Measurements from ENCODE around the gene SLFNL1. TPM values are rescaled to one million over a fixed set of nuclear protein-coding genes. Genes with fewer than 3 reads are reported as not detected.

Gene SLFNL1
- total RNA-seq: 0.94 TPM

DNA sequence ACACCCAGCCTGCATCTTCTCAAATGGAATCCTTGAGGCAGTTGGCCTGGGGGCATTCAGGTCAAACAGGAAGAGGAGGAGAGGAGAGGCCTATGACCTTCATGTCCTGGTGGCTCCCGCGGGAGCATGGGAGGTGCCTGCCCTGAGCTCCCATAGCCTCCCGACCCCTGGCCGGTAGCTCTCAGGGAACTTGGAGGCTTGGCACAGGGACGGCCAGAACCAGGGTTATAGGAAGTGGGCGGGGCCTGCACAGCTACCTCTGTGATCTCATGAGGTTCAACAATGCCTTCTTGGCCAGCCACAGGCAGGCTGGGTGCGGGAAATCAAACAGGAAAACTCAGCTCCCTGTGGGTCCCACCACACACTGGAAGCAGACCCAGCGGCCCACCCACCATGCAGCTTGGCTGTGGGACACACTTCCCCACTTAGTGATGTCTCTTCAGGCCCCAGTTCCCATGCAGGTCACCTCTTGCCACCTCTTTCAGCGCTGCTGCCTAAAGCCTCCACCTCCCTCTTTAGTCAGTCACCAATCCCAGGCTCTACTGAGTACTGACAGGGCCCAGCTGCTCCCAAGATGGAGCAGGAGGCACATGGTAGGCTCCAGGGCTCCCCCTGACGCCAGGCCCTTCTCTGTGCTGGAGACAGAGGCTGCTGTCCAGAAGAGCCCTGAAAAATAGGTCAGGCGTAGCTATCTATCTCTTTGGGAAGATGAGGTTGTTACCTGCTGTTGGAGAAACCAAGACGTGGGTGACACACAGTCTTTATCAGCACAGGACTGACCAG, at the start of gene SLFNL1:
TSS of gene SLFNL1 (minus strand) at position 200 of the 783 bp plus-strand sequence. CDS start 1,065 bp downstream, outside the sequence.
- DNase-seq: no peak

DNA sequence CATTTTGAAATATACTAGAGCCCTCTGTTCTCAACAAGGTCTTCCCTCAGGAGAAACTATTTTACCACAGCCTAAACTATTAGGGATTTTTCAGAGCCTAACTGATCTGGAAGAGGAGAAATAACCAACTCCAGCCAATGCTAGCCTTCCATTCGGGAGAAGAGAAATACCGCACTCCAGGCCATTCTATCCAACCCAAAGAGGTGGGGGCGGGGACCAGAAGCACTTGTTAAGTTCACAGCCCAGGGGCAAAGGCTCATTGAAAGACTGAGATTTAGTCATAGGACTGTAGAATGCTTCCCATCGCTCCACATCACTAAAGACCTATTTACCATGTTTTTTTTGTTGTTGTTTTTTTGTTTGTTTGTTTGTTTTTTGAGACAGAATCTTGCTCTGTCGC, 35.4 kb upstream of the SLFNL1 start:
- no peak for DNase-seq

DNA sequence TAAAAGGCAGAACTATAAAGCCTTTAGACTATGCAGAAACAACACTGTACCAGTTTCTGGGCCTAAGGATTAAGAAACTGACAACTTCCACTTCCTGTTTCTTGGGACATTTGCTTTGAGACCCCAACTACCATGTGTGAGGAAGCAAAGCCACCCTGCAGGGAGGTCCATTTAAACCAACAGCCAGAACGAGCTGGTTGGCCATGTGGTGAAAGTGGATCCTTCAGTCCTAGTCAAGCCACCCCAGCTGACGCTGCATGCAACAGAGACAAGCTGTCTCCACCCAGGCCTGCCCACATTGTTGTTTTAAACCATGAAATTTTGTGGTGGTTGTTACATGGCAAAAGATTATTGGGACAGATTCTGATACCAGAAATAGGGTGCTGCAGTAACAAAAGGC, 31.8 kb upstream of the SLFNL1 start:
- no peak for DNase-seq

DNA sequence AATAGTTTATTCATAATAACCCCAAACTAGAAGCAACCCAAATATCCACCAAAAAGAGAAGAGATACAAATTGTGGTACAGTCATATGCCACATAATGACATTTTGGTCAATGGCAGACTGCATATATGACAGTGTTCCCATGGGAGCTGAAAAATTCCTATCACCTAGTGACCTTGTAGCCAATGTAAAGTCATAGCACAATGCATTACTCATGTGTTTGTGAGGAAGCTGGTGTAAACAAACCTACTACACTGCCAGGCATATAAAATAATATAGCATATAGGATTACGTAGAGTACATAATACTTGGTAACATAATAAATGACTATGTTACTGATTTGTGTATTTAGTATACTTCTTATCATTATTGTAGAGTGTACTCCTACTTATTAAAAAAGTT, 29.5 kb upstream of the SLFNL1 start:
- DNase-seq: no peak

DNA sequence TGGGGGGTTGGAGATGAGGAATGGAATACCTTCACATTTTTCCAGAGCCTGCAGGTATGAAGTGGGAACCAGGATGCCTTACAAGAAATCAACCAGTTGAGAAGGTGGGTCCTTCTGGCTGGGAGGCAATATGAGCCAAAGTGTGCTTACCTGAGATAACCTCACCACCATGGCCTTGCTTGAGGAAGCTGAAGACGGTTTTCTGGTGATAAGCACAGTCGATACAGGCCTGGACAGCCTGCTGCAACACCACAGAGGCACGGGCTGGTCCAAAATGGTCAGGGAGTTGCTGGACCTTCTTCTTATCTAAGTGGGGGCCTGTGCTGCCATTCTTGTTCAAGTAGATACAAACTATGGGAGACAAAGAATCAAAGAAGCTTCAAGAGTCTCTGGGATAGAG, 27.0 kb upstream of the SLFNL1 start:
- no peak for DNase-seq

DNA sequence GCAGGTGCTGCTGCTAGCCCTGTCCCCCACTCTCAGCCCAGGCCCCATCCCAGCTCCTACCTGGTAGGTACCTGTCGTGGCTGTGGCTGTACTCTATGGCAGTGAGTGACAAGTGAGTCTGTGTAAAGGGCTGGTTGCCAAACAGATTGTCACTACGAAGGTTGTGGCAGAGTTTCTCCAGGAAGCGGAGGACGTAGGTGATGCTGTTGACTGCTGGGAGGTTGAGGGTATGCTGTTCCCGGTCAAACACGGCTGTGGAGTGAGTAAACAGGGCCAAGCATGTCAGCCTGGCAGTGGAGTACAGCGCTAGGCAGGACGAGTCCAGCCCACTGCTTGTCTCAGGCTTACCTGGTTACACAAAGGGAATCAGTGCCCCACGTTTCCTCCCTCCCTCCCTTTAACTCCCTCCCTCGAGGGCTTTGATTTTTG, 24.8 kb upstream of the SLFNL1 start:
- no peak for DNase-seq

DNA sequence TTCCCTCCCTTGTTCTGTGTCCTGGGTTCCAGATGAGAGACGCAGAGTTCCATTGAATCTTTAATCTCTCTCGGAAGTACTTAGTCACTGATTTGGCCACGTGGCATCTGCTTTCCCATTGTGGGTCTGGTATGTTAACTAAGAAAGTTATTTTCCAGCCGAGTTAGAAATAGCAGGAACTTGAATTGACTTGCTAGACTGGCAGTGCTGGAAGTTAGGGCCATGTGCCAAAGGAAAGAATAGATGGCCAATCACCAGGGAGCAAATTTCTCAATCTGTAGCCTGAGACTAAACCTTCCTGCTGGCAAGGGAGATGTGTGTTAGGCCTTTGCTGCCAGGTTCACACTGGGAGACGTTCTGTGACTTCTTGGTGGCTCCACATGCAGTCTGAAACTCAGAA, 24.2 kb upstream of the SLFNL1 start:
- no peak for DNase-seq

DNA sequence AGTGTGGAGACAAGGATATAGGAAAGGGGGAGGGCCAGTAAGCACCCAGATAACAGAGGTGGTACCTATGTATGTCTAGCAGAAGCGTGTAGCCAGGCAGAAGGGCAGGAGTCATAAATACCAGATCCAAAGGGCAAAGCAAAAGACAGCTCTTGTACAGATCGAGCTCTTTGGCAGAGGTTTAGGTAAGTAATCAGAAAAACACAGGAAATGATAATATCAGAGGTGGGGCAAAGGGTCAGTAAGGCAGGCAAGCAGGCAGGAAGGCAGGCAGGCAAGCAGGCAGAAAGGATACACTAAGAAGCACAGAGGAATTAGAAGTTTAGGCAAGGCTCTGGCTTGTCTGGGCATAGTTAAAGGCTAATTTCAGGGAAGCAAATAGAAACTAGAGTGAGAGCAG, 22.7 kb upstream of the SLFNL1 start:
- no peak for DNase-seq

DNA sequence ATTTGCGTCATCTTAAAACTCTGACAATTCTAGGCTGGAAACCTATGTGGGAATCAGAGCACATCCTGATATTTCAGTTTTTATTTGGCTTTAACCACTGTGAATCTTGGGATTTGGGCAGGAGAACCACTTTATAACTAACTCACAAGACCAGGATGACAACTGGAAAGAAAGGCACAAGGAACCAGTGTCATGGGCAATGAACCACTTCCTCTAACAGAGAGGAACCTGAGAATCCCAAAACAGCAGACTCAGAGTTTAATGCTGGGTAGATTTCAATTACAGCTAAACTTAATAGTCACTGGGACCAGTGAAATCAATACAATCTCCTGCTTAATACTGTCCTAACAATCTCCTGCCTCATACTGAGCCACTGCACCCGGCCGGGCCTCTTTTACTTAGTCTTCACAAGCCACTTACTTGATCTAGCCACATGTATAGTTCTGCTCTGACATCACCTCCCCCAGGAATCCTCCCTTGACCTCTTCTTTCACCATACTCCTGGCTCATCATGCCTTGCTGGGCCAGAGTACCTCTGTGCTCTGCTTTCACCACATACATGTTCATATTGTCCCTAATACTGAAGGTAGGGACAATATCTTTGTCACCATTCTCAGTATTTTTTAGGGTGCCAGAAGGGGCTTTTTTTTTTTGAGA, 20.2 kb upstream of the SLFNL1 start:
- no peak for DNase-seq

DNA sequence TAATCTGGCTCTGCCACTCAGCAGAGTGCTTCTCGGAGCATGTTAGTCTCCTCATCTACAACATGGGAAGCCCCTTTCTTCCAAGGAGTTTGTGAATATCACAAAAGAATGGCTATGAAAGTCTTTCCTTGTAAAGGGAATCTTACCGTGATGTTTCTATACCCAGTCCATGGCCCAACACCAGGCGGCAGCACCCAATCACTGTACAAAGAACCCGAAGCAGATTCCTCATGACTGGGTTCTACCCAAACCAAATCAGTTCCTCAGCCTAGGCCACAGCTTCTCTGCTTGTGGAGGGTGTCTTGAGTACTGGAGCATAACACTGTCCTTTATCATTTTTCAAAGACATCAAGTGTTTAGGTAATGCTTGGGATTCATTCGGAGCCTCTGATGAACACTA, 16.6 kb upstream of the SLFNL1 start:
- no peak for DNase-seq

DNA sequence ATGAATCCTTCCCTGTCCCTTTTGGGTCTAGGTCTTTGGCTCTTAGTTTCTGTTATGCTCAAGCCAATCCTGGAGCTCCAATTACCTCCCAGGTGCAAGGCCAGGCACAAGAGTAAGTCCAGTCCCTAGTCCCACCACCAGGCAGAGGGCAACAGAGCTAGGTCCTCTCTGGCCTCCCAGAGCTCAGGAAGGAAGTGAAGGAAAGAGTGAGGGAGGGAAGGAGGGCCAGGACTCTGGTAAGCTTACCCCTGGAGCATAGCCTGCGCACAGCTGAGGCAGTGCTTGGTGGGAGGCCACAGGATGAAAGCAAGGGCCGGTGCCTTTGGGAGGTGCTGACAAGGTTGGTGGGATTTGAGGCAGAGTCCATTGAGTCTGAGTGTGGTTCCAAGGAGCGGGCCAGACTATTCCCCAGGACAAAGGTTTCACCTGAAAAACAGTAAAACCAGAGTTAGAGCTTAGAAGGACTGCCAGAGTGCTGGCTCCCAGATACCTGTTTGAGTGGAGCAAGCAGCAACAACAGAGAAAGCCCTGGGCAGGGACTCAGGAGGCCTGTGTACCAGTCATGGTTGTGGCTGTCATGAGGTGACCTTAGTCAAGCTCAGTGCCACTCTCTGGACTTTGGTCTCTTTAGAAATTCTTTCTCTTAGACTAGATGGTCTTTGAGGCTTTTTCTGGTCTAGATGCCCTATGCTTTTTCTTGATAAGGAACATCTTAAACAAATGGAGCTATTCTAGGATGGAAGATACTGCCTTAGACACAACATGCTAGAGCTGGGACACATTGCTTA, 15.8 kb upstream of the SLFNL1 start:
- no peak for DNase-seq

DNA sequence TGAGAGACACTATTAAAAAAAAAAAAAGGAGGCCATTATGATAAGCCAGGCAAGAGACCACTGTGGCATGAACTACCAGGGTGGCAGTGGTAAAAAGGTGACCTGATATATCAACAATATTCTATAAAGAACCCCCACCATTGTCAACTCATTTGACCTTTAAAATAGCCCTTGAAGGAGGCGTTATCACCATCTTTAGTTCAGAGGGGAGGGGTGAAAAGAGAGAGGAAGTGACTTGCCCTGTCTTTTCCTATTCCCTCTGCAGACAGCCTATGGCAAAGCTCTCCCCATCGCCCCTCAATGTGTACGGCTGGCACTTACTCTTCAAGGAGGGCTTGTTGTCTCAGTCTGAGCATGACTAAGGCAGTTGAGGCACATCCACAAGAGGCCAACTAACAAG, 11.7 kb upstream of the SLFNL1 start:
- DNase-seq: no peak

DNA sequence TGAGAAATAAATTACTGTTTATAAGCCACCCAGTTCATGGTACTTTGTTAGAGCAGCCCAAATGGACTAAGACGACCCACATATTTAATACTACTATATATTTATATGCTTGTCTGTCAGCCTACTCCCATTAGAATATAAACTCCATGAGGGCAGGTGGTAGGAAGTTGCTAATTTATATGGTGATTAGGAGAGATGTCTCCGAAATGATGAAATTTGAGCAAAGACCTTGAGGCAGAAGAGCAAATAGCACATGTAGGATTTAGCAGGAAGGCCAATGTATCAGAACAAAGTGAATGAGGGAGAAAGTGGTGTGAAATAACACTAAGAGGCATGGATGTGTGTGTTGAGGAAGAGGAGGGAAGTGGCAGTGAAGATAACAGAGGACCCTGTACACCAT, 10.6 kb upstream of the SLFNL1 start:
- no peak for DNase-seq

DNA sequence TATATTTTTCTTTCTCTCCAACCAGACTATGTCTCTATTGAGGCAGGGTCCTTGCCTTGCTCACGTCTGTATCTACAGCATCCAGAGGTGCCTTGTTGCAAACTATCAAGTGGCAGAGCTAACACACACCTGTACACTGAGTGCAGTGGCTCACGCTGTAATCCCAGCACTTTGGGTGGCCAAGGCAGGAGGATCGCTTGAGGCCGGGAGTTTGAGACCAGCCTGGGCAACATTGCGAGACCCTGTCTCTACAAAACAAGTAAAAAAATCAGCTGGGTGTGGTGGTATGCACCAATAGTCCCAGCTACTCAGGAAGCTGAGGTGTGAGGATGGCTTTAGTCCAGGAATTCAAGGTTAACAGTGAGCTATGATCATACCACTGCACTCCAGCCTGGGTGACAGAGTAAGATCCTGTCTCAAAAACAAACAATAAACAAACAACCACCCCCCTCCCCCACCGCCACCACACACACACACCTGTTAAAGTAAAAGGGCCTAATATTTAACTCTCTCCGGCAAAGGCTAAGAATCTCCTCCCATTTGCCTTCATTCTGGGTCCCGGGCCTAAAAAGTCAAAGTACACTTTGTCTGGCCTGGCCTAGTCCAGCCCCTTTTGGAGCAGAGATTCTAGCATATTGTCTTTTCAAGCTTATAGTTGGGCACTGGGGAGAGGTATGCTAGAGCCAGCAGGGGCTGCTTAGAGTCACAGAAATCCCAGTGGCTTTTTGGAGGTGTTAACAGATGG, 9.5 kb upstream of the SLFNL1 start:
- DNase-seq: no peak

DNA sequence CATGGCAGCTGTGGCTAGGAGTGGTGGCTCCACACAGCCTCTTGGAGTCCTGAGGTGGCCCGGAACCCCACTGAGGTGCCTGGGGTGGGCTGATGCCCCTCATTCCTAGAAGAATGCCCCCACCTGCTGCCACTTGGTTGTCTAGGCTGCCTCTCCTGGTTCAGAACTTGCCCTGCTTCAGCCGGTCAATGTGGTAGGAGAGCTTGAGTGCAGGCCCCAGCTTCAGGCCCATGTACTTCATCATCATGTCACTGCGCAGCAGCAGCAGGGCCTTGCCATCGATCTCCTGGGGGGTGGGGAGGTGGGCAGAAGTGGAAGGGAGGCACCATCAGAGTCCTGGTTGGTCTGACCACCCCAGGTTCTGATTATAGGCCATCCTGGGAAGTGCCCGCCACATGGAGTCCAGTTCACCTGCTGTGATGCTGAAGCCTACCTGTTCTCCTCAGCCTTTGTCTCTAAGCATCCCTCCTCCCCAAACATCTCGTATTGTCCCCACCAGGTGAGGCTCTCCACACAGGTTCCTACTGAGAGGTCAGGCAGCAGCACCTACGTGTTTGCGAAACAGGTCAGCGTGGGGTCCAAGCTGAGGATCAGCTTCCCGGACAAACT, 6.6 kb upstream of the SLFNL1 start:
- DNase-seq: no peak

DNA sequence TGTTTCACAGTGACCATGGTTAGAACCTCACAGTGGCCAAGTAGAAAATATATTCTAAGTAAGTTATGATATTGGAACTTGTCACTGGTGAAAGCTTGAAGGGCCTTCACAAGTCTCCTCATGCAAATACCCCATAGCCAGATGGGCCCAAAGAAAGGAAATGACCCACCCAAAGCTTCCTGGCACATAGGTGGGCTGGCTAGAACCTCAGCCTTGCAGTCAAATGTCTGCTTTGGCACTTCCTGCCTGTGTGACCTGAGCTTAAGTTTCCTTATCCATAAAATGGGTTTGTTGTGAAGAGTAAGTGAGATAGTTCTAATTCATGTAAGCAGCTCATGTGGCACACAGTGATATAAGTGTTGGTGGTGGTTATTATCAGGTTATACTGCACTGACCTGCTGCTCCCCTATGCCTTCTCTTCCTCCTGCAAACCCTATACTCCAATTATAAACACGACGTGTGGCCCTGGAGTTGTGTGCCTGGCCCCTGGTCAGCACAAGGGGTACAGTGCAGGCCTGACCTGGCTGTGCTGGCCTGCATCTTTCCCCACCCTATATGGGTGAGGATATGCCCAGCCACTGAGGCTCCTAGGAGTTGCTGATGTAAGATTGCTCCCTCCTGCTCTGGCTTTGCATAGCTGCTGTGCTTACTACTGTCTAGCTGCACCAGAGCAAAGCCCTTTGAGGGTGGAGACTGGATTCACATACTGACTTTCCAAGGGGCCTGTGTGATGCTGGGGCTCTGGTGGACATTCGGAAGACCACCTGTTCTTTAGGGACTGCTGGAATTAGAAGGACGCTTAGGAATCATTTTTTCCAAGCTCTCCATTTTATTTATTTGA, 4.7 kb upstream of the SLFNL1 start:
- DNase-seq: no peak

DNA sequence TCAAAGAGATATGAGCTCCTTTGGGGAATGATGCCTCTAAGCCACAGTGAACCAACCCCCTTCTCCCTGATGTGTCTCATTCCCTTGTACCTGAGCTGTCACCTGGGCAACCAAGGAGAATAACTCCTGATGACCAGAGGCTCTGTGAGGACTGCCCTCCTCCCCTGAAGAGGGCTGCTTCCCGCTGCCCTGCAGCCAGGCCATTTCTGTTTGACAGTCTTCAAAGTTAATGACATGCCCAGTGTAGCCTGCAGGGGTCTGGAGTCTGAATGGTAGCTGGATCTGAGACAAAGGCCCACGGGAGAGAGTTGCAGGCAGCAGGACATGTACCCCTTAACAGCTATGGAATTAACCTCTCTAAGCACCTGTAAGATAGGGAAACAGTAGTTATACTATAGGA, 3.4 kb upstream of the SLFNL1 start:
- DNase-seq: no peak

DNA sequence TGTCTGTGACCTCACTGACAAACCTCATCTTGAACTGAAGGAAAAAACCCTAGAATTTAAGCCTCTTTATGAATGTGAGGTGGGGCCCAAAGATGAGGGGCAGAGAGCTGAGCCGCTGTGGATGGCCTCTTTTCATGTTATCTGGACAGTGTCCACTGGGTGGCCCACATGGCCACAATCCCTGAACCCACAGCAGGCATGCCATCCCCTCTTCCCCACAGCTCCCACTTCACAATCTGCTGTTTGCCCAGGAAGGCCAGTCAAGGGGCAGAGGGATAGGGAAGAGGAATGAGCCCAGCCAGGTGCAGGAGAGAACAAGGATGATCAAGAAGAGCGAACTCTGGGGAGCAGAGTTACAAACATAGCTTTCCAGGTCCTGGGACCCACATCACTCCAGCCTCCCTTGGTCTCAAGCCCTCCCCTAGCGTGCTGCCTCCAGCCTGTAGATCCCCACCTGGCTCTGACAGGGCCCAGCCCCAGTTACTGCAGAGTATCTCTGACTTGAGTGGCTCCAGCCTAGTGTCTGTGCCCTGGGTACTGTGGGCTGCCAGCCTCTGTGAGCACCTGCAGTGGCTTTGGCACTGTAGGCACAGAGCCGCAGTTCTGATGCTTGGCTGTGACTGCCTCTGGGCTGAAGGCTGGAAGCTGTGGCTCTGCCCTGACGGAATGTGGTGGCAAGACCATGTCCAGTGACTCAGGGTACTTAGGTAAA, 1.9 kb upstream of the SLFNL1 start:
- DNase-seq: no peak

DNA sequence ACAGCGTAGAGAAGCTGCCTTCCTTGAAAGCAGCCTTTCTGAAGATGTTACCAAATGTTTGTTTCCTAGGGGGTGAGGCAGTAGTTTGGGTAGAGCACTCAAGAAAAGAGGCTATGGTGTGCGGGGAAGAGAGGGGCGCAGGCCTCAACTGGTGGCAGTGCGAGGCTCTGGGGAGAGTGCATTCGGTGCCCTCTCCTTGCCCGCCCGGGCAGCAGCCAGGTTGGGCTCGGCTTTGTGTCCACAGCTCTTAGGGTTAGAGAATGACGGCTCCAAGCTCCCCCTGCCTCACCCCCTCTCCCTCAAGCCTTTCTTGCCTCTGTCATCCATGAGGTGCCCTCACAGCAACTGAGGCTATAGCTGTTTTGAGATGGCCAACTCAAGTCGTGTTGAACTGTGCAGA, 899 bp upstream of the SLFNL1 start:
- no peak for DNase-seq

DNA sequence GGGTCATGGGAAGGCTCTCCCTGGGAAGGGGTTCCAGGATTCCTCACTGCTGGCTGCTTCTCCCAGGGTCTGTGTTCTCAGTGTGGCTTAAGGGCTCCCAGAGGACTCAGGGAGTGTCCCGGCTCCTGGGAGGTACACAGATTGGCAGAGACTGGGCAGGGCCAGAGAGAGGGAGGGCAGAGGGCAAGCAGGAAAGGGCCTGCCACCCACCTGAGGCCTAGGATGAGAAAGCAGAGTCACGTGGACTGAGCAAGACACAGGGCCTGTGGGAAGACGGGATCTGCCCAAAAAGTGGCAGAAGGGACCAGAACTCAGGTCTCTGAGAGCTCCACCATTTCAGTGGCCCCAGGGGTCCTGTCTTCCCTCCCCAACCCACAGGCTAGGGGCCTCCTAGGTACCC, 871 bp downstream of the SLFNL1 start:
- no peak for DNase-seq

Data from occipital lobe (tissue), 2 donors.